GM13976 (cell line): Measurements from ENCODE around the gene NAP1L5.

Experiments
- DNase-seq: peaks from one replicate; pipeline ENCODE4 v3.0.0; 2012; ENCODE audit warnings: low spot score
- CTCF ChIP-seq: IDR thresholded peaks from 2 replicates; pipeline ENCODE4 v1.5.1; 2012; ENCODE audit warnings: borderline replicate concordance, mild to moderate bottlenecking; ENCODE audit not compliant: insufficient read depth; ENCODE audit errors: extremely low read depth, missing control alignments, control extremely low read depth
- in situ Hi-C: fragments of 300-500 bp; cut with MboI; formaldehyde crosslinking; loops from one replicate; pipeline ENCODE4 v1.12.0; 2022; ENCODE audit warnings: low sequenced_read_pairs, mixed read lengths, inconsistent platforms; ENCODE audit not compliant: unreplicated experiment

NAP1L5 gene

GRCh38 chr4:88697588-88698329, at the start of gene NAP1L5:
Gene NAP1L5 (minus strand): TSS chr4:88697829. CDS start chr4:88697754, 75 bp downstream.
- peak; percentile 70 for DNase-seq
- in situ Hi-C loops, result no loop called here

GRCh38 chr4:88747351-88747750, 49.7 kb upstream of the NAP1L5 start:
- no peak for TF ChIP-seq CTCF
- in situ Hi-C loops, result no loop called here
- DNase-seq, result no peak

More at GRCh38 chr4:88697588-88698329, at the start of gene NAP1L5:
- no peak for TF ChIP-seq CTCF

GRCh38 chr4:88746206-88746605, 48.6 kb upstream of the NAP1L5 start:
- in situ Hi-C loops, result no loop called here
- no peak for TF ChIP-seq CTCF
- no peak for DNase-seq

- DNase-seq, result no peak
- no peak for TF ChIP-seq CTCF
- in situ Hi-C loops, result no loop called here
Observed at GRCh38 chr4:88745581-88746163, 48.0 kb upstream of the NAP1L5 start.

- no peak for TF ChIP-seq CTCF
- DNase-seq, result no peak
- in situ Hi-C loops, result no loop called here
Observed at GRCh38 chr4:88745175-88745574, 47.5 kb upstream of the NAP1L5 start.

- DNase-seq, result no peak
- in situ Hi-C loops, result no loop called here
- TF ChIP-seq CTCF, result no peak
Observed at GRCh38 chr4:88744609-88745008, 47.0 kb upstream of the NAP1L5 start.
